ENCODE measurements around the gene CNIH2. TPM values are rescaled to one million over a fixed set of nuclear protein-coding genes. Genes with fewer than 3 reads are reported as not detected.

The CNIH2 gene
- polyA plus RNA-seq, 1 donor from 2014 or later: 47.9 TPM

DNA sequence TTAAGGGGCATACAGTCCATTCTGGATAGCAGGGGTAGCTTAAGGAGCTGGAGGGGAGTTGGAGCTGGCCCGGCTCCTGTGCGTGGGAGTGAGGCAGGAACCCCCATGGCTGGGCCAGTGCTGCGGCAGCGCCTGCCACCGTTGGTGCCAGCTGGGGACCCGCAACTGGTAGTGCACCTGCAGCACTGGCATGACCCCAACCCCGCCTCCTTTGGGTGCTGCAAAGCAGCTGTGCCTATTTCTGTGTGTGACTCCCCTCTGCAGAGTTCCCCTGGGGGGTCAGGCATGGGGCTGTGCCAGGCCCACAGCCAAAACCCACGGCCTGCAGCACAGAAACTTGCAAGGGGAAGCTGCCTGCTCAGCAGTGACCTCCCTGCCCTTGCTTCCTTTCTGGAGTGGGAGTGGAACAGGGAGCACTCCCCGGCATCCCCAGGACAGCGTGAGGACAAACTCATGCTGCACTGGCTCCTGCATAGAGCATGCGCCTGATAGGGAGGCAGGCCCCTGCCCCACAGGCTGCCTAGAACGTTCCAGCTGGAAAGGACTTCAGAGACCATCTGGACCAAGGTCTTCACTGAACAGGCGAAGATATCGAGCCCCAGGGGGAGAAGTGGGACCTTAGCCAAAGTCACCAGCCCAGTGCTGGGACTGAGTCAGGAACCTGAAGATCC lies 35.7 kb upstream of the CNIH2 start:
- no peak overlapping the region for H3K27ac ChIP-seq (ENCODE audit: low read length)
- H3F3A ChIP-seq (ENCODE audit: insufficient read depth, low read length, poor library complexity, severe bottlenecking): no peaks in the 10 kb centered on the region
- H3K4me3 ChIP-seq (ENCODE audit: low read length): no peak overlapping the region
- no peaks in the 10 kb centered on the region for H3K27me3 ChIP-seq (ENCODE audit: insufficient read depth, low read depth, low read length)
- no peaks in the 10 kb centered on the region for H3K79me2 ChIP-seq (replicated peaks; ENCODE audit: insufficient read depth, low read length)
- H4K20me1 ChIP-seq (ENCODE audit: insufficient read depth): no peaks in the 10 kb centered on the region
- H3K9me3 ChIP-seq (ENCODE audit: low read length): no peaks in the 10 kb centered on the region
- TF ChIP-seq CTCF (IDR thresholded peaks at IDR 0.05; ENCODE audit: poor library complexity, severe bottlenecking) (no peak), TAF1 (IDR thresholded peaks at IDR 0.05; ENCODE audit: low read depth) (no peak), EP300 (conservative IDR thresholded peaks at IDR 0.05; ENCODE audit: poor library complexity, severe bottlenecking) (no peak), RAD21 (conservative IDR thresholded peaks at IDR 0.05) (no peak), POLR2AphosphoS5 (IDR thresholded peaks at IDR 0.05) (no peak), MXI1 (conservative IDR thresholded peaks at IDR 0.05; ENCODE audit: poor library complexity, severe bottlenecking) (no peak), EZH2 (IDR thresholded peaks at IDR 0.05; ENCODE audit: borderline replicate concordance, insufficient read depth, low read length, poor library complexity, severe bottlenecking) (no peak), SMC3 (conservative IDR thresholded peaks at IDR 0.05; ENCODE audit: poor library complexity) (no peak), REST (IDR thresholded peaks at IDR 0.05; ENCODE audit: borderline replicate concordance) (no peak)
- H3K36me3 ChIP-seq (ENCODE audit: insufficient read depth, low read length): no peaks in the 10 kb centered on the region
- H2AFZ ChIP-seq (ENCODE audit: low read depth, low read length): no peak overlapping the region
- no peak overlapping the region for H3K4me2 ChIP-seq (ENCODE audit: low read length)
- H3K9me2 ChIP-seq (ENCODE audit: insufficient read depth, low read length): no peaks in the 10 kb centered on the region
- H3K9ac ChIP-seq (ENCODE audit: low read length): no peak overlapping the region

DNA sequence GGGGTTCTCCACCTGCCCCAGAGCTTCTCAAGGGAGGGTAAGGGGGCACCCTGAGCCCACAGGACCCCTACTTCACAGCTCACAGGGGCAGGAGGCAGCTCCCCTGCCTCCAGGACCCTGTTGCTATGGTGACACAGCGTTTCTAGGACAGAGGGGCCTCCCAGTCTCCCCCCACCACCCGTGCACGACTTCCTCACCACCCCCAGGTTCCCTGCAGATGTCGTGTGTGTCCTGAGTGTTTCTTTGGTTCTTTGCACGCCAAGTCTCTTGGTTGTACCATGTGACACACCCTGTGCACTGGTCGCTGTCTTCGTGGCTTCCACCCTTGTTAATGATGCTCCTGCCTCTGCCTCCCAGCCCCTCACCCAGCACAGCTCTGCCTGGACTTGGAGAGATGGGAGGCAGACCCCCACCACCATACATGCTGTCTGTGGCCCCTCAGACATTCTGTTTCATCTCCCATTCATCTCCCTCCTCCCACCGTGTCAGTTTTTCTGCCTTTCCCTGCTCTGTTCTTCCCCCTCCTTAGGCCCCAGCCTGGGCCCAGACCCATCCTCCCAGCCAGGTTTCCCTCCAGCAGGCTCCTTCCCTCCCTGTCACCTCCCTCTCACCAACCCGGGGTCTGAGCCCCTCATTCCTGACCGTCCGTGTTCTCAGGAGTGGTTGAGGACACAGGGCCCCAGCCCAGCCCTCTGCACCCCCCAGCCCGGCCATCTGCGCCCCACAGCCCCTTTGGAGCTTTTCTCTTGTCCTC lies 34.0 kb upstream of the CNIH2 start:
- no peaks in the 10 kb centered on the region for H3K36me3 ChIP-seq (ENCODE audit: insufficient read depth, low read length)
- no peaks in the 10 kb centered on the region for H4K20me1 ChIP-seq (ENCODE audit: insufficient read depth)
- no peaks in the 10 kb centered on the region for H3K79me2 ChIP-seq (replicated peaks; ENCODE audit: insufficient read depth, low read length)
- no peak overlapping the region for H3K27ac ChIP-seq (ENCODE audit: low read length)
- no peaks in the 10 kb centered on the region for H3K27me3 ChIP-seq (ENCODE audit: insufficient read depth, low read depth, low read length)
- no peak for TF ChIP-seq RAD21 (conservative IDR thresholded peaks at IDR 0.05)
- TF ChIP-seq POLR2AphosphoS5 (IDR thresholded peaks at IDR 0.05): no peak
- TF ChIP-seq EZH2 (IDR thresholded peaks at IDR 0.05; ENCODE audit: borderline replicate concordance, insufficient read depth, low read length, poor library complexity, severe bottlenecking): no peak
- no peak for TF ChIP-seq REST (IDR thresholded peaks at IDR 0.05; ENCODE audit: borderline replicate concordance)
- no peaks in the 10 kb centered on the region for H3K9me2 ChIP-seq (ENCODE audit: insufficient read depth, low read length)
- no peak overlapping the region for H3K9ac ChIP-seq (ENCODE audit: low read length)
- H2AFZ ChIP-seq (ENCODE audit: low read depth, low read length): no peak overlapping the region
- H3K4me2 ChIP-seq (ENCODE audit: low read length): no peak overlapping the region
- no peaks in the 10 kb centered on the region for H3K9me3 ChIP-seq (ENCODE audit: low read length)
- no peak overlapping the region for H3K4me3 ChIP-seq (ENCODE audit: low read length)
- no peaks in the 10 kb centered on the region for H3F3A ChIP-seq (ENCODE audit: insufficient read depth, low read length, poor library complexity, severe bottlenecking)

Measured in neural cell (in vitro differentiated cells).